Ovary (tissue), 9 donors: ENCODE data around the gene TRMU. TPM values are rescaled to one million over a fixed set of nuclear protein-coding genes. Genes with fewer than 3 reads are reported as not detected.
"Not testable (repeated sequence)": the region's sequence is repeated elsewhere in the genome, so short reads cannot be mapped to it uniquely, and the experiment has no call there.

Source experiments
- DNase-seq, 5 donors: peaks; one replicate each; pipeline ENCODE4 v3.0.0-alpha.2; 2019 to 2020
- H3K27ac ChIP-seq, 2 donors: fragments of 200-600 bp; one replicate each; pipeline versions ENCODE4 v1.5.1 to v1.8.0; 2019 to 2022
- H3K27me3 ChIP-seq: fragments of 200-600 bp; one replicate; pipeline ENCODE4 v1.8.0; 2022
- H3K36me3 ChIP-seq: fragments of 200-600 bp; sonication (generic); one replicate; pipeline ENCODE4 v1.5.1; 2019
- H3K4me1 ChIP-seq: one replicate; pipeline ENCODE4 v1.8.1; 2013; ENCODE audit warnings: mild to moderate bottlenecking, moderate library complexity; ENCODE audit not compliant: insufficient read depth
- H3K4me3 ChIP-seq: fragments of 200-600 bp; sonication (generic); one replicate; pipeline ENCODE4 v1.5.1; 2017
- H3K9me3 ChIP-seq, 2 donors: fragments of 200-600 bp in 1 of 2; sonication (generic) in 1 of 2; one replicate each; pipeline versions ENCODE4 v1.5.1 to v1.8.1; 2013 to 2019; ENCODE audit warnings: mild to moderate bottlenecking in 1 of 2, moderate library complexity in 1 of 2
- EP300 ChIP-seq: sonication (generic); formaldehyde crosslinking; IDR thresholded peaks from one replicate; pipeline ENCODE4 v1.6.1; 2017; ENCODE audit warnings: antibody characterized with exemption
- POLR2A ChIP-seq: fragments of 450-650 bp; IDR thresholded peaks from one replicate; pipeline ENCODE4 v1.6.1; 2017; ENCODE audit warnings: antibody characterized with exemption, mild to moderate bottlenecking, moderate library complexity
- WGBS, 3 donors: extraction: QIAGEN DNeasy Blood & Tissue Kit in 1 of 3; methylation state at CpG; one replicate each; pipeline versions ENCODE4 v1.1.5 to v1.1.7; 2013 to 2017; 5-methylcytosine and 5-hydroxymethylcytosine counted together
- intact Hi-C, 4 donors: fragments of 100-400 bp; cut with DNase I; formaldehyde crosslinking; loops; one replicate each; pipeline versions ENCODE4 v1.11.0 to v1.15.1; 2022 to 2023
- polyA plus RNA-seq, 2 donors: library from polyadenylated mRNA; stranded (reverse); fragments of 200-250 nt in 1 of 2; fragments of 350-450 nt in 1 of 2; fragmentation: Illumina TruSeq in 1 of 2; extraction: RNeasy Lipid Tissue Mini Kit (QIAGEN cat#74804) in 1 of 2; gene quantifications; one replicate each; pipeline ENCODE4 v1.2.3, GENCODE V29; 2013 to 2014
- total RNA-seq, 7 donors: library from RNA; depleted of rRNA in 2 of 7; stranded (reverse); fragments of >200 nt in 2 of 7; fragmentation: NEBNext Ultra II Directional in 3 of 7; extraction: Animal tissue kit (Norgen Biotek cat#: 25700) in 3 of 7; gene quantifications; one replicate each; pipeline versions ENCODE4 v1.1.0 to v1.2.4, GENCODE V29; 2016 to 2023
- TF ChIP-seq, protein P1 (sequence below), 3 donors: fragments of 450-650 bp in 2 of 3; fragments of 200-600 bp in 1 of 3; IDR thresholded peaks; one replicate each; pipeline versions ENCODE4 v1.5.1 to v1.8.0; 2016 to 2022; ENCODE audit warnings: antibody characterized with exemption in 3 of 3, mild to moderate bottlenecking in 1 of 3
- donor health status: DM: no; HTN: no; CAD: no; lungs with moderate emphysema.
- donor health status: DM: no; HTN: no; CAD: no.
- donor health status: Bipolar disorder and iron deficiency.
- donor health status: DM: yes; HTN: yes; CAD: no.
- donor health status: DM: no; HTN: no; CAD: no.
- donor health status: DM: yes; HTN: yes; CAD: no.

TRMU gene
- total and polyA plus RNA-seq, 9 donors: 15.2 to 35.0 (median 30.3) TPM

DNA sequence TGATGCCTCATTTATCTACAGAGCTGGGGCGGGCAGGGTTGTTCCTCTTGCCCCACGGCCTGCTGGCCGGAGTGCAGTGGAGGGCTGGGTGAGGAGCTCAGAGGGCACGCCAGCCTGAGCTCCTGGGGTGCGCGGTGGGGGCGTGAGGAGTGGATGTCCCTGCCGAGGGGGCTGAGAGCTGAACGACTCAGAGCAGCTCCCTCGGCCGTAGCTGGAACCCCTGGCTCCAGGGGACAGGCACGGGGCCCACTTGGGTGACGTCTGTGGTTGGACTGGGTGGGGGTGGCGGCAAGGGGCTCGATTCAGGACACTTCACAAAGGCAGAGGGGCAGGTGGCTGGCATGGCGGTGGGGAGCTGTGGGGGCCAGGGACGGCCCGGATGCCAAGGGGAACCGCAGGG, 62.4 kb downstream of the TRMU start:
- Histone ChIP-seq H3K4me3 (no peak overlapping the region), H3K4me1 (no peaks in the 10 kb centered on the region), H3K27me3 (no peaks in the 10 kb centered on the region), H3K36me3 (no peaks in the 10 kb centered on the region), H3K9me3 (no peaks in the 10 kb centered on the region), H3K27ac (no peak overlapping the region)
- TF ChIP-seq POLR2A (no peak), EP300 (no peak)
- TF ChIP-seq, protein P1, sequence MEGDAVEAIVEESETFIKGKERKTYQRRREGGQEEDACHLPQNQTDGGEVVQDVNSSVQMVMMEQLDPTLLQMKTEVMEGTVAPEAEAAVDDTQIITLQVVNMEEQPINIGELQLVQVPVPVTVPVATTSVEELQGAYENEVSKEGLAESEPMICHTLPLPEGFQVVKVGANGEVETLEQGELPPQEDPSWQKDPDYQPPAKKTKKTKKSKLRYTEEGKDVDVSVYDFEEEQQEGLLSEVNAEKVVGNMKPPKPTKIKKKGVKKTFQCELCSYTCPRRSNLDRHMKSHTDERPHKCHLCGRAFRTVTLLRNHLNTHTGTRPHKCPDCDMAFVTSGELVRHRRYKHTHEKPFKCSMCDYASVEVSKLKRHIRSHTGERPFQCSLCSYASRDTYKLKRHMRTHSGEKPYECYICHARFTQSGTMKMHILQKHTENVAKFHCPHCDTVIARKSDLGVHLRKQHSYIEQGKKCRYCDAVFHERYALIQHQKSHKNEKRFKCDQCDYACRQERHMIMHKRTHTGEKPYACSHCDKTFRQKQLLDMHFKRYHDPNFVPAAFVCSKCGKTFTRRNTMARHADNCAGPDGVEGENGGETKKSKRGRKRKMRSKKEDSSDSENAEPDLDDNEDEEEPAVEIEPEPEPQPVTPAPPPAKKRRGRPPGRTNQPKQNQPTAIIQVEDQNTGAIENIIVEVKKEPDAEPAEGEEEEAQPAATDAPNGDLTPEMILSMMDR (IDR thresholded peaks at IDR 0.05): no peak
- no peak for DNase-seq
- 83 to 90% (median 84%) methylated on average over 19 of the region's 19 CpGs for WGBS, 3 donors
- intact Hi-C loops: loop anchor here in 1 of 4 donors (10.0 kb wide), 1 partner anchor 403 kb away; no protein-coding TSS in a partner anchor

DNA sequence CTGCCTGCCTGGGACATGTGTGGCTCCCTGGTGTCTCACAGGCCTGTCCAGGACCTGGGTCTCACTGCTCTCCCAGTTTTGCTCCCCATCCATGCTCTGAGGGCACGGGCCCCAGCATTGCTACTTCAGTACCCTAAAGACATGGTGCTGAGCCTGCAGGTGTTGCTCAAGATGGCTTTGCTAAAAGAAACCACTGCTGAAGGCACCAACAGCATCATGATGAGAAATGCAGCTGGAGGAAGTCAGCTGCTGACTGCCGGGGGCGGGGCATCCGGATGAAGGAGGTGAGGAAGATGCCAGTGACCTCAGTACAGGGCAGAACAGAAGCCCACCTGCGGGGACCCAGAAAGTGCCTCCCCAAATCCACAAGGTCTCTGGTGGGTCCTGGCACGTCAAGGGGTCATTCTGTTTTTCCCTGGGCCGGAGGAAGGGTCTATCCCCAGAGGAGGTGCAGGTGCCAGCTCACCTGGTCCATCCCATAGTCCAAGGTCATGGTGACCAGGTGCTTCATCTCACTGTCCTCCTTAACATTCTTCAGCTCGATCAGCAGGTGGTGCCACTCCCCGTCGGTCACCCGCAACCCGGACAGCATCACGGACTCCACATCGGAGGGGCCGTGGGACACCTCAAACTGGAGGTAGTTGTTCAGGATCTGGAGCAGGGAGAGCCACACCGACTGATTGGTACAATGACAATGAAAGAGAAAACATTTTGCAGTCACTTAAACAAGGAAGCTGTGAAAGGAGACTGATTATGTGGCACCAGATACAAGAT, 63.9 kb downstream of the TRMU start:
- DNase-seq: no peak
- Histone ChIP-seq H3K9me3 (no peaks in the 10 kb centered on the region), H3K27me3 (no peaks in the 10 kb centered on the region), H3K4me1 (no peaks in the 10 kb centered on the region), H3K36me3 (no peaks in the 10 kb centered on the region), H3K4me3 (no peak overlapping the region), H3K27ac (no peak overlapping the region)
- TF ChIP-seq POLR2A (no peak), EP300 (no peak)
- TF ChIP-seq, protein P1 (IDR thresholded peaks at IDR 0.05): no peak
- WGBS, 3 donors: 83 to 86% (median 83%) methylated on average over 16 of the region's 16 CpGs
- intact Hi-C loops: loop anchor here in 1 of 4 donors (10.0 kb wide), 1 partner anchor 405 kb away; no protein-coding TSS in a partner anchor

- H3K27ac ChIP-seq: no peak overlapping the region
- H3K4me3 ChIP-seq: no peak overlapping the region
- H3K4me1 ChIP-seq: no peaks in the 10 kb centered on the region
- H3K9me3 ChIP-seq: no peaks in the 10 kb centered on the region
- no peaks in the 10 kb centered on the region for H3K36me3 ChIP-seq
- H3K27me3 ChIP-seq: no peaks in the 10 kb centered on the region
- no peak for DNase-seq
- intact Hi-C loops: no loop called here
- WGBS, 3 donors: 88 to 91% (median 89%) methylated on average over 10 of the region's 10 CpGs
- TF ChIP-seq, protein P1 (IDR thresholded peaks at IDR 0.05): no peak
- TF ChIP-seq POLR2A (no peak), EP300 (no peak)
Observed at GRCh38 chr22:46401370-46401769, 65.9 kb downstream of the TRMU start.

GRCh38 chr22:46402505-46402904, 67.0 kb downstream of the TRMU start:
- intact Hi-C loops: no loop called here
- TF ChIP-seq POLR2A (no peak), EP300 (no peak)
- TF ChIP-seq, protein P1 (IDR thresholded peaks at IDR 0.05): no peak
- Histone ChIP-seq H3K9me3 (no peaks in the 10 kb centered on the region), H3K27me3 (no peaks in the 10 kb centered on the region), H3K36me3 (no peaks in the 10 kb centered on the region), H3K27ac (no peak overlapping the region), H3K4me3 (no peak overlapping the region), H3K4me1 (no peaks in the 10 kb centered on the region)
- 57 to 78% (median 71%) methylated on average over 2 of the region's 2 CpGs for WGBS, 3 donors
- no peak for DNase-seq

DNA sequence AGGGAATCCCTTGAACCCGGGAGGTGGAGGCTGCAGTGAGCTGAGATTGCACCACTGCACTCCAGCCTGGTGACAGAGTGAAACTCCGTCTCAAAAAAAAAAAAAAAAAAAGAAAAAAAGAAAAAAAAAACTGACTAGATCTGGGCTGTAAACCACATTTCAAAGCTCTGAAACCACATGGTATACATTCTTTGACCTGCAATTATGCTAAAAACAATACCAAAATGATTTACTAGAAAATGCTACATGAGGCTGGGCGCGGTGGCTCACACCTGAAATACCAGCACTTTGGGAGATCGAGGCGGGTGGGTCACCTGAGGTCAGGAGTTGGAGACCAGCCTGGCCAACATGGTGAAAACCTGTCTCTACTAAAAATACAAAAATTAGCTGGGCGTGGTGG, 68.4 kb downstream of the TRMU start:
- H3K4me1 ChIP-seq, H3K9me3 ChIP-seq, DNase-seq, H3K27me3 ChIP-seq, H3K4me3 ChIP-seq, H3K27ac ChIP-seq, H3K36me3 ChIP-seq, intact Hi-C loops: not testable (repeated sequence)
- WGBS, 3 donors: 83 to 91% (median 87%) methylated on average over 7 of the region's 7 CpGs
